NB4 (cell line): ENCODE data around the gene NFU1.

ENCODE experiments used
- CTCF ChIP-seq: IDR thresholded peaks from one replicate; pipeline ENCODE4 v1.5.1; 2012; ENCODE audit warnings: low read depth, low read length
- POLR2A ChIP-seq: IDR thresholded peaks from 2 replicates; pipeline ENCODE4 v1.6.1; 2011; ENCODE audit warnings: mild to moderate bottlenecking; ENCODE audit not compliant: insufficient read length; ENCODE audit errors: extremely low read depth

DNA sequence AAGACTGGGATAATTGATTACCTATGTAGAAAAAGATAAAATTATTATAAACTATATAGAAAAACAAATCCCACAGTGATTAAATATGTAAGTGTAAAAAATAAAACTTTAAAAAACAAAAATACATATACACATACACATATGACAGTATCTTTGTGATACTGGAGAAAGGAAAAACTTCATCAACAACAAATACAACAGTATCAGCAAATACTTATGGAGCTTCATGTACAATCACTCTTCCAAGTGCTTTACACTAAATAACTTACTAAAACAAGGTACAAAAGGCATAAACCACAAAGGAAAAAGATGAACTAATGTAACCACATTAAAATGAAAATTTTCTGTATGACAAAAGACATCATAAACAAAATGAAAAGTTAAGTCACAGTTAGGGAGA lies 26.1 kb downstream of the NFU1 start:
- no peak for TF ChIP-seq CTCF
- TF ChIP-seq POLR2A: no peak
